Cardiac fibroblast (primary cell): Measurements from ENCODE around the gene CARD9.

Source experiments
- DNase-seq, 2 donors: peaks; one replicate each; pipeline versions ENCODE4 v3.0.0 to v3.0.0-alpha.2; 2010; ENCODE audit warnings: low read depth in 2 of 2
- H3K4me3 ChIP-seq, 2 donors: replicated peaks in 1 of 2; 1 replicate in 1 of 2; 2 replicates in 1 of 2; pipeline ENCODE4 v1.5.1; 2011; ENCODE audit warnings: low read depth in 2 of 2, low read length in 2 of 2, mild to moderate bottlenecking in 2 of 2, moderate library complexity in 1 of 2
- CTCF ChIP-seq: IDR thresholded peaks from one replicate; pipeline ENCODE4 v1.5.1; 2011; ENCODE audit warnings: low read depth, mild to moderate bottlenecking, low read length, inconsistent platforms

Gene CARD9

GRCh38 chr9:136395020-136395340, 21.5 kb upstream of the CARD9 start:
- DNase-seq = no peak
- no peak for TF ChIP-seq CTCF
- no peak overlapping the region for H3K4me3 ChIP-seq

GRCh38 chr9:136394312-136395019, 21.0 kb upstream of the CARD9 start:
- H3K4me3 ChIP-seq = no peak overlapping the region
- TF ChIP-seq CTCF = no peak
- no peak for DNase-seq

GRCh38 chr9:136393531-136393930, 20.1 kb upstream of the CARD9 start:
- DNase-seq = no peak
- no peak overlapping the region for H3K4me3 ChIP-seq
- TF ChIP-seq CTCF = no peak

- DNase-seq = peak in 1 of 2 donors; percentile 17
- no peak for TF ChIP-seq CTCF
- no peak overlapping the region for H3K4me3 ChIP-seq
Observed at GRCh38 chr9:136392538-136393449, 19.3 kb upstream of the CARD9 start.

- no peak for TF ChIP-seq CTCF
- H3K4me3 ChIP-seq = no peak overlapping the region
- DNase-seq = no peak
Observed at GRCh38 chr9:136391737-136392537, 18.5 kb upstream of the CARD9 start.

GRCh38 chr9:136389396-136389795, 15.9 kb upstream of the CARD9 start:
- no peak for DNase-seq
- H3K4me3 ChIP-seq = no peak overlapping the region
- no peak for TF ChIP-seq CTCF
